Measurements from ENCODE around the gene BACH1. TPM values are rescaled to one million over a fixed set of nuclear protein-coding genes. Genes with fewer than 3 reads are reported as not detected.

BACH1 gene
- total and polyA plus RNA-seq, 2 donors (not counting 3 experiments of a cell fraction or from before 2014, with no cell fraction given) = 7.2 to 28.8 TPM

DNA sequence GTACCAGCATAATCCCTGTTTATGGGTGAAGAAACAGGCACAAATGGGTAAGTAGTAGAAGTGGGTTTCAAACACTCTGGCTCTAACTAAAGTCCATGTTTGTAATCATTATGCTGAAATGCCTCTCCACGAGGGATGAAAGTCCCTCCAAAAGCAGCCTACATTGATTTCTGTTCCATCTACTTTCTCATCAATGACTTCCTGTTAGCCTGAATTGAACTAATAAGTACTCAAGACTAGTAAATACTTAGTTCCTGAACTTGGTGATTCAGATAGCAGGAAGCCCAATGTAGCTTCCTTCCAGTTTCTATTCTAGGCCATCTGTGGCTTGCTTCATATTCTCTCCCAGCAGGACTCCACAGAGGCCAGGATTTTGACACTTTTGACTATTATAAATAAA lies 11.3 kb upstream of the BACH1 start:
- FAIRE-seq = peak; percentile 70

More for the DNA sequence above, 11.3 kb upstream of the BACH1 start:
- Histone ChIP-seq H3K9me1 (replicated peaks; ENCODE audit: control insufficient read depth, extremely low read depth, insufficient read depth, low read length) (no peaks in the 10 kb centered on the region), H3K4me2 (ENCODE audit: insufficient read depth, low read length) (peak overlapping the region; percentile 77), H3K79me2 (ENCODE audit: control insufficient read depth, insufficient read depth, low read length) (no peaks in the 10 kb centered on the region), H3K4me1 (ENCODE audit: control insufficient read depth, extremely low read depth, insufficient read depth, low read length) (peaks cover 32% of the 10 kb centered on the region), H3K36me3 (ENCODE audit: control insufficient read depth in 2 of 2, extremely low read depth in 1 of 2, insufficient read depth in 2 of 2, low read length in 2 of 2) (no peaks in the 10 kb centered on the region), H3K27ac (ENCODE audit: insufficient read depth, low read depth, low read length) (no peak overlapping the region), H4K20me1 (replicated peaks; ENCODE audit: control insufficient read depth, extremely low read depth, insufficient read depth, low read length) (no peaks in the 10 kb centered on the region), H3K9me3 (replicated peaks; ENCODE audit: control insufficient read depth, insufficient read depth, low read length) (no peaks in the 10 kb centered on the region), H2AFZ (ENCODE audit: low read depth, low read length) (no peak overlapping the region), H3K27me3 (ENCODE audit: control insufficient read depth in 2 of 2, insufficient read depth in 2 of 2, low read length in 2 of 2) (peaks cover 3 to 5% of the 10 kb centered on the region in 2 experiments), H3K4me3 (replicated peaks in 1 of 3; ENCODE audit: insufficient read depth in 1 of 3, low read depth in 1 of 3, low read length in 3 of 3) (peak overlapping the region in 1 of 3 experiments; percentile 21), H3K9ac (replicated peaks; ENCODE audit: extremely low read depth, insufficient read depth, low read length) (no peak overlapping the region)
- TF ChIP-seq, protein P1, sequence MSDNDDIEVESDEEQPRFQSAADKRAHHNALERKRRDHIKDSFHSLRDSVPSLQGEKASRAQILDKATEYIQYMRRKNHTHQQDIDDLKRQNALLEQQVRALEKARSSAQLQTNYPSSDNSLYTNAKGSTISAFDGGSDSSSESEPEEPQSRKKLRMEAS (IDR thresholded peaks at IDR 0.05; ENCODE audit: insufficient read depth, insufficient read length) = no peak
- TF ChIP-seq GATA2 (IDR thresholded peaks at IDR 0.05; ENCODE audit: insufficient read depth, insufficient read length, low read depth, low read length) (peak; percentile 31), POLR2A (IDR thresholded peaks at IDR 0.05; ENCODE audit: low read depth, low read length) (no peak), EZH2 (IDR thresholded peaks at IDR 0.05; ENCODE audit: borderline replicate concordance, low read depth, low read length, severe bottlenecking) (no peak), JUN (IDR thresholded peaks at IDR 0.05; ENCODE audit: borderline replicate concordance, insufficient read depth, insufficient read length, low read depth) (no peak), MYC (IDR thresholded peaks at IDR 0.05; ENCODE audit: low read depth, low read length) (no peak), FOS (IDR thresholded peaks at IDR 0.05; ENCODE audit: borderline replicate concordance, insufficient read depth, low read length) (peak; percentile 59), POLR2AphosphoS5 (IDR thresholded peaks at IDR 0.05; ENCODE audit: insufficient read depth, low read depth, low read length) (peak; percentile 25)
- TF ChIP-seq, protein P2, sequence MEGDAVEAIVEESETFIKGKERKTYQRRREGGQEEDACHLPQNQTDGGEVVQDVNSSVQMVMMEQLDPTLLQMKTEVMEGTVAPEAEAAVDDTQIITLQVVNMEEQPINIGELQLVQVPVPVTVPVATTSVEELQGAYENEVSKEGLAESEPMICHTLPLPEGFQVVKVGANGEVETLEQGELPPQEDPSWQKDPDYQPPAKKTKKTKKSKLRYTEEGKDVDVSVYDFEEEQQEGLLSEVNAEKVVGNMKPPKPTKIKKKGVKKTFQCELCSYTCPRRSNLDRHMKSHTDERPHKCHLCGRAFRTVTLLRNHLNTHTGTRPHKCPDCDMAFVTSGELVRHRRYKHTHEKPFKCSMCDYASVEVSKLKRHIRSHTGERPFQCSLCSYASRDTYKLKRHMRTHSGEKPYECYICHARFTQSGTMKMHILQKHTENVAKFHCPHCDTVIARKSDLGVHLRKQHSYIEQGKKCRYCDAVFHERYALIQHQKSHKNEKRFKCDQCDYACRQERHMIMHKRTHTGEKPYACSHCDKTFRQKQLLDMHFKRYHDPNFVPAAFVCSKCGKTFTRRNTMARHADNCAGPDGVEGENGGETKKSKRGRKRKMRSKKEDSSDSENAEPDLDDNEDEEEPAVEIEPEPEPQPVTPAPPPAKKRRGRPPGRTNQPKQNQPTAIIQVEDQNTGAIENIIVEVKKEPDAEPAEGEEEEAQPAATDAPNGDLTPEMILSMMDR (IDR thresholded peaks at IDR 0.05; ENCODE audit: extremely low read depth in 1 of 2, insufficient read depth in 1 of 2, low read depth in 1 of 2, low read length in 2 of 2) = no peak
- ChIA-PET CTCF (interaction anchor here (1.0 to 1.4 kb wide), 7 partner anchors 12 to 124 kb away, joined by 3 to 5 read pairs (median 3); no protein-coding TSS in a partner anchor), POLR2A (no interaction called here)
- BruUV-seq (replicated peaks) = no TSS peak
- dilution Hi-C loops (cut with MboI; ENCODE audit: extremely low pct_ligation_motif_present, low sequenced_read_pairs) = no loop called here
- peak; percentile 60 for DNase-seq (ENCODE audit: low read depth, low spot score)
- intact Hi-C loops (cut with micrococcal nuclease) = loop anchor here (2.0 kb wide), 1 partner anchor 29 kb away; no protein-coding TSS in a partner anchor

Data from endothelial cell of umbilical vein (primary cell).